Retinal pigment epithelial cell (primary cell): ENCODE results near the gene PDE3A.

Experiments used
- DNase-seq: peaks from one replicate; pipeline ENCODE4 v3.0.0-alpha.2; 2010; ENCODE audit warnings: low read depth
- H3K4me3 ChIP-seq: 2 replicates; pipeline ENCODE4 v1.5.1; 2011; ENCODE audit warnings: mild to moderate bottlenecking, low read length, control low read depth, moderate library complexity
- TF ChIP-seq, protein P1 (sequence below): conservative IDR thresholded peaks from 2 replicates; pipeline ENCODE4 v1.5.1; 2011; ENCODE audit warnings: low read depth, low read length, control low read depth, inconsistent platforms

PDE3A gene

DNA sequence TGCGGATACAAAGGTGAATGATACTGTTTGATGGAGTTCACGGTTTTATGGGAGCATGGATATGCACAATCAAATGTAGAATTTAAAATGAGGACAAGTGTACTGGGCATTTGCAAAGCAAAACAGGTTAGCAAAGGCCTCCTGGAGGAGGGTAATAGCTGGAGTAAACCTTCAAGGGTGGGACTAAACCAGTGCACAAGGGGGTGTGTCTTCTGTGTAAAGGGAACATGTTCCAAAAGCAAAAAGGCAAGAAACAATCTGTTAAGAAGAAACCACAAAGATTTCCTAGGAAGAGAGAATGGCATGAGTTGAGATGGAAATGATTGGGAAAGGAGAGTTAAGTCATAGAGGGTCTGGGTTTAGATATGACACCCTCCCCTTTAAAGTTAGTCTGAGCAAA, 217.6 kb downstream of the PDE3A start:
- DNase-seq, result no peak
- H3K4me3 ChIP-seq, result no peak overlapping the region
- TF ChIP-seq, protein P1, sequence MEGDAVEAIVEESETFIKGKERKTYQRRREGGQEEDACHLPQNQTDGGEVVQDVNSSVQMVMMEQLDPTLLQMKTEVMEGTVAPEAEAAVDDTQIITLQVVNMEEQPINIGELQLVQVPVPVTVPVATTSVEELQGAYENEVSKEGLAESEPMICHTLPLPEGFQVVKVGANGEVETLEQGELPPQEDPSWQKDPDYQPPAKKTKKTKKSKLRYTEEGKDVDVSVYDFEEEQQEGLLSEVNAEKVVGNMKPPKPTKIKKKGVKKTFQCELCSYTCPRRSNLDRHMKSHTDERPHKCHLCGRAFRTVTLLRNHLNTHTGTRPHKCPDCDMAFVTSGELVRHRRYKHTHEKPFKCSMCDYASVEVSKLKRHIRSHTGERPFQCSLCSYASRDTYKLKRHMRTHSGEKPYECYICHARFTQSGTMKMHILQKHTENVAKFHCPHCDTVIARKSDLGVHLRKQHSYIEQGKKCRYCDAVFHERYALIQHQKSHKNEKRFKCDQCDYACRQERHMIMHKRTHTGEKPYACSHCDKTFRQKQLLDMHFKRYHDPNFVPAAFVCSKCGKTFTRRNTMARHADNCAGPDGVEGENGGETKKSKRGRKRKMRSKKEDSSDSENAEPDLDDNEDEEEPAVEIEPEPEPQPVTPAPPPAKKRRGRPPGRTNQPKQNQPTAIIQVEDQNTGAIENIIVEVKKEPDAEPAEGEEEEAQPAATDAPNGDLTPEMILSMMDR, result no peak

DNA sequence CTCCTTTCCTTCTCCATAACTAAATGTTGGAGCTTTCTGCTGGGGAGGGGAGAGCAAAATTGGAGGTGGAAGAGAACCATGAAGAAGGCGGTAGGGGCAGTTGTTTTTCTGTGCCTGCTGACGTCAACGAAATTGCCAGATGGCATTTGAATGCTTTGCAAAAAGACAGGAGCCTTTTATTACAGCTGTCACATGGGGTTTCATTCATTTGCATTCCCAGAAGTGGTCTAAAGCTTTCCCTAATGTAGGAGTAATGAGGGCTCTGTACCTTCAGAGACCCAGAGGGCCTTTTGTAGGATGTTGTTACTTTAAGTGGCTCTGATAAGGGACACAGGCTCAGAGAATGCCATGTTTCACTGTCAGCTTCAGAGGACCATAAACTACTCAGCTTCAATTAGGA, 219.7 kb downstream of the PDE3A start:
- H3K4me3 ChIP-seq, result no peak overlapping the region
- TF ChIP-seq, protein P1, result no peak
- DNase-seq, result no peak

DNA sequence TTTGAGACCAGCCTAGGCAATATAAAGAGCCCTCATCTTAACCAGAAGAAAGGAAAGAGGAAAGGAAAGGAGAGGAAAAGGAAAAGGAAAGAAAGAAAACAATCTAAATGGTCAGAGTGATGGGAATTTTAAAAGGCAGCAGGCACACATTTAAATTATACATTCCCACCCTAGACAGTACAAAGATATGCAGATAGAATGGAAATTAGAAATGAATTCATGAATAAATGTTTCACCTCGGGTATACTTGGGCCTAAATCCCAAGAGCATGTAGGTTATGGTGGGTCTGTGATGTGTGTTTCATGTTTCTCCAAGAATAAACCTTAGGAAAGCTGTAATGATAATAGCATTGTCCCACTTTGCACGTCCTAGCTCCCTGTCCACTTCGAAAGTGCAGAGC, 222.2 kb downstream of the PDE3A start:
- H3K4me3 ChIP-seq, result no peak overlapping the region
- no peak for DNase-seq
- TF ChIP-seq, protein P1, result no peak

DNA sequence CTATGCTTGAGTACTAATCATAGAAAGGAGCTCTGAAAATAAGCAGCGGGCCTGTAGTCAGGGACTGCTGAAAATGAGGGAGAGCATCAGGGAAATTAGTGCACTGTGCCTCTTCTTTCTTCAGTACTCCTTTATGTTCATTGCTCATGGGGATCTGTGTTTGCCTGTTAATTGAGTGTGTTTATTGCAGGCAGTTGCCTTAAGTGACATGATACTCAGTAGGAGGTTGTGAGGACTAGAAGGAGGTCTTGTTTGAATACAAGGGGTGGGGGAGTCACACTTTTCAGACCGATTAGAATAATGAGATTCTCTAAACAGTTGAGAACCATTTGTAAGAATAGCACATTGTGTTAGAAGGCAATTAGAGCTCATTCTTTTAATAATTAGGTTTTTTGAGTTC, 224.2 kb downstream of the PDE3A start:
- no peak for DNase-seq
- TF ChIP-seq, protein P1, result no peak
- H3K4me3 ChIP-seq, result no peak overlapping the region

DNA sequence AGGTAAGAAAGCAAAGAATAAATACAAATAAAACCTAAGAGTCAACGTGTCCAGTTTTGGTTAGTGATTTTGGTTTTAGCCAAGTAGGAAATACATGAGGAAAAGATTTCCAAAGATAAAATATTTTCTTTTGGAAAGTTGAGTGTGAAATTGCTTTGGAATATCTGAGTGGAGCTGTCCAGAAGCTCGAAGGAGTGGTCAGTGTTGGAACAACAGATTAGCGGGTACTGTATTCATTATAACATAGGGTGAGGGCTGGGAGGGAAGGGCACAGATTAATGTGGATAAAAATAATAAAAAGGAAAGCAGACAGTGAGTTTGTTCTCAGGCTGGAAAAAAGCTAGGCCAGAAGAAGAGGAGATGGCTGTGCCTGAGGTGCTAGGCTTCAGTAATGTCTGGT, 225.3 kb downstream of the PDE3A start:
- TF ChIP-seq, protein P1, result no peak
- no peak overlapping the region for H3K4me3 ChIP-seq
- no peak for DNase-seq

DNA sequence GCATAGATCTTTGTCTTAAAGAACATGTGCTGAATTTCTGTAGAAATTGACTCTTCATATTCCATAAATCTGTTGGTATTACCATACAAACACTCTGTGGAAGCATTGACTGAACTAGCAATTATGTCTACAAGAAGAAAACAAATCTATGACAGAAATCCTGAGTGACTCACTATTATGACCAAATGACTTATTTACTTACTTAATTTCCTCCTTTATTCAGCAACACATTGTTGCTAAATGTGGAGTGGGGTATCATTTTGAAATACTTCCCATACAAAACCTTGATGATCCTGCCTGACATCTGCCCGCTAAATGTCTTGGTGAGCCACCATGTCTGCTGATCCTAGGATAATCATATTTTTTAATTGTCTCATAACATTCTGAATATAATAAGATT, 227.7 kb downstream of the PDE3A start:
- H3K4me3 ChIP-seq, result no peak overlapping the region
- no peak for DNase-seq
- TF ChIP-seq, protein P1, result no peak

DNA sequence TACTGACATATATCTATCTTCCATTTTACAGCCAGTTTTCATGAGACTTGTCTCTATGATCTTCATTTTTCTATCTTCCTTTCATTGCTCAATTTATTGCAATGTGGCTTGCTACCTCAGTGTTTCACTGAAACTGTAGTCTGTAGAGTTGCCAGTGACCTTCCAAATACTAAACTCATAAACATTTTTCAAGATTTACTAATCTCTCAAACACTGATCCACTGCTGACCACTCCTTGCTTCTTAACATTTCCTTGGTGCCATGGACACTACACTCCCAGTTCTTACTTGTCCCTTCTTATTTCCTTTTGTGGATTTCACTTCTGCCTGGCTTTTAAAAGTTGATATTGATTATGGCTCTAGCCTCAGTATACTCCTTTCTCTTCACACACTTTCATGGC, 231.4 kb downstream of the PDE3A start:
- no peak for DNase-seq
- TF ChIP-seq, protein P1, result no peak
- H3K4me3 ChIP-seq, result no peak overlapping the region
